Effector CD8-positive, alpha-beta T cell (primary cell): ENCODE results near the gene PLCB2.

Experiments
- DNase-seq: peaks from one replicate; lab custom pipeline; 2025; lab: John Stamatoyannopoulos, UW

The PLCB2 gene

DNA sequence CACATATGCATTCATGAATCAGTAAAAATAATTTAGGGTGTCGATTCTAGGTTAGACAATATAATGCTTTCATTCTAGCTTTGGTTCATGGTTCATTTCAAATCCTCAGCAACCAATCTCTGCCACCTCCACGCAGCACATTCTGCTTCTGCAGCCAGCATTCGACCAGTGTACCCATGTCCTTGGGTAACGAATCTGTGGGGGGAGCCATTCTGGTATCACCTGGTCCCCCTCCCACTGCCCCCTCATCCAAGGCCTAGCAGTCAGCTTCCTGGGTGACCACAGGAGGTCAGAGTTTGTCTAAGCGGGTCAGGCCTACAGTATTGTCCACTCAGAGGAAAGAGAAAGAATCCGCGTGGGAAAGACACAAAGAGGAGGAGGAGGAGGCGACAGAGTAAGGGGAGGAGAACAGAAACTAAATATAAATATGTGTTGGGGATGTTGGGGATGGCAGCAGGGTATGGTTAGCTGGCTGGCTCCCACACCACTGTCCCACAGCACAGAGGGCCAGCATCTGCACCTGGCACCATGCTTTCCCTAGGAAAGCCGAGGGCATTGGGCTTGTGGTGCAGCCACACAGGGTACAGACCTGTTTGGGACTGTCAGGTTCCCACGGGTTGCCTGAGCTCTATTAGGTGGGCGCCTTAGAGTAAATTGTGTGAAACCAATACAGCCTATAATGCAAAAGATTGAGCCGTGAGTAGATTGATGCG, 56.8 kb downstream of the PLCB2 start:
- no peak for DNase-seq

DNA sequence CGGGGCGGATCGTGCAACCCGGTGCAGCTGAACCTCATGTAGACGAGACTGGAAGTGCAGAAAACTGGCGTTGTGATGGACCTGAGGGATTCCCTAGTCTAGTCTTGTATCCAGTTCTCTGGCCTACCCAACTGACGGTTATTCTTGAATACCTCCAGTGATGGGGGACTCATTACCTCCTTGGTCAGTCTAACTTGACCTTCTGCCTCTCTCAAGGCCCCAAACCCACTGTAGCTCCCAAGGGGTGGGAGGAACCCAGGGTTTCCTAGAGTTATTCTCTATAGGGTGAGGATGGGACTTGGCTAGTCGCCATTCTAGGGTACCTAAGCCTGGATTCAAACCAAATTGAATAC, 57.5 kb downstream of the PLCB2 start:
- no peak for DNase-seq

DNA sequence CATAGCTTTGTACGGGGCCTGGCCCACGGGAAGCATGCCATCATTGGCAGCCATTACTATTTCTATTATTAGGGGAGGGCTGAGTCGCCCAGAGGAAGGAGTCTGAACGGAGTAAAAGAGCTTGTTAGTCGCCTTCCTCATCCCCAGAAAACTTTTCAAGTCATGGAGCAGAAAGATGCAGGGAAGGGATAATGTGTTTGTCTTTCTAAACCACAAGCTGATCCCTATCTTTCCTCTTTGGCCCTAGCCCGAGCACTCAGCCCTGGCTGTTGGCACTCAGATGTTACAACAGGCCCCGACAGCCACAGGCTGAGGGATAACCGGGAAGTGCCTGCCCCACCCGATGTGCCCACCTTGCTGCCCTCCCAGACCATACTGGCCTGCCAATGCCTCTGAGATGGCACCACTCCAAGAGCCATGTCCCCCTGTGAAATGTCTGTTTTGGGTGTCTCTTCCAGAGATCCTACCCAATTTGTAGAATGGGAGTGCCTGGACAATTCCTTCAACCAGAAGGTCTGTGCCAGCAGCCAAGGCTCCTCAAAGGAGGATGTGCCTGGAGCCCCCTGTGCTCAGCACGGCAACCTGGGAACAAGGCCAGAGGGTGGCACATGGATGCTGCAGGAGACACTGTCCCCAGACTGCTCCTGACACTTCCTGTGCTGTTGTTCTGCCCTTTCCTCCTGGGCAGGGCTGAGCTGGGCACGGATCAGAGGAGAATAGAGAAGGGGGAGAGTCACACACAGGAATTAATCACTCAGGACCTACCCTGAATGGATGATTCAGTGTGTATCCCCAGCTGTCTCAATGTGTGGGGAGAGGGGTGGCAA, 58.0 kb downstream of the PLCB2 start:
- DNase-seq: no peak

DNA sequence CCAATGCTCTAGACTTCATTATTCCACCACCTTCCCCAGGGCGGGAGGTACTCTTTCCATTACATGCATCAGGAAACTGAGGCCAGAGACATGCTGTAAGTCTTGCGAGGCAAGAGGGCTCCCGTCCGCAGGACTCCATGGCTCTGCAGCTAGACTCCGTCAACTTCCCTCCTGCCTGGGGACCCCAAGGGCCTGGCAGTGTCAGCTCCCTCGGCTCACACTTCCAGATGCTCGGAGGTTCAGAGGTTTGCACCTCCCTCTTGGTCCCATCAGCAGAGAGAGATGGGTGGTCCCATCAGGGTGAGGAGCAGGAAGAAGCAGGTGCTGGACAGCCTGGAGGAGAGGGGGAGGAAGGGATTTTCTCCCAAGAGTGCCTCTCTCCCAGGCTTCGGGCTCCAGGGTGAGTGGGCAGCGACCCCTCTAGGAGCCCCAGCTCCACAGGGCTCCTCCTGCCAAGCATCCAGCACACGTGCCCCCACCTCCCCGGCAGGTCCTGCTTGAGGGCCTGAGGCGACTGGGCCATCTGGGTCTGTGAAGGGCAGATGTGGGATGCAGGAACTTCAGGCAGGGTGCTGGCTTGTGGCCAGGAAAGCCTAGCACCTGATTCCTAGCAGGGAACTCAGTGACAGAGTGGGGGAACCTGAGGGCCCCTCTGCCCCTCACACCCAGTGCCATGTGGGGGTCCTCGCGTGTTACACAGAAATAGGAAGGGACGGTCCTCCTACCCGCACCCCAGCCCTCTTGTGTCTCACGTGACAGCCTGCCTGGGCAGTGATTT, 59.5 kb downstream of the PLCB2 start:
- no peak for DNase-seq

DNA sequence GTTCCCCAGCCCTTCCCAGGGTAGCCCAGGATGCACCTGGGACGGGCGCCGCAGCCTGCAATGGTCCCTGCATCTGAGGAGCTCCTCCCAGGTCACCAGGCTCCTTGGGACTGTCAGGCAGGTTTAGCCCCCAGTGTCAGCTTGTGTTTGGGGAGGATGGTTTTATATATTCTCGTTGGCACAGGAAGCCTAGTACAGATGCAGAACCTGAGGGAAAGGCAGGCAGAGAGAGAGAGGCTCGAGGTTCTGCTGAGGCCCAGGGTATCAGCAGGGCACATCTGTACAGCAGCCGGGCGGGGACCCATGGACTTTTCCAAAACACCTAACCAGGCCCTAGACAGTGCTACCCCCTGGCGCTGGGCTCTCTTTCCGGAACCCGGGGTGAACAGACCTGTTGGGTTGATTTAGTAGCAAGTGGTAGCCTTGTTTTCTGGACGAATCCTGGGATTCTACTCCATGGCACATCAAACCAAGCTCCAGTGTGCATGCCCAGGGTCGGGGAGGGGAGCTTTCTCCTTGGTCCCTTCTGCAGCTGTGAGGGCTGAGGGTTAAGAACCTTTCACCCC, 60.2 kb downstream of the PLCB2 start:
- no peak for DNase-seq

DNA sequence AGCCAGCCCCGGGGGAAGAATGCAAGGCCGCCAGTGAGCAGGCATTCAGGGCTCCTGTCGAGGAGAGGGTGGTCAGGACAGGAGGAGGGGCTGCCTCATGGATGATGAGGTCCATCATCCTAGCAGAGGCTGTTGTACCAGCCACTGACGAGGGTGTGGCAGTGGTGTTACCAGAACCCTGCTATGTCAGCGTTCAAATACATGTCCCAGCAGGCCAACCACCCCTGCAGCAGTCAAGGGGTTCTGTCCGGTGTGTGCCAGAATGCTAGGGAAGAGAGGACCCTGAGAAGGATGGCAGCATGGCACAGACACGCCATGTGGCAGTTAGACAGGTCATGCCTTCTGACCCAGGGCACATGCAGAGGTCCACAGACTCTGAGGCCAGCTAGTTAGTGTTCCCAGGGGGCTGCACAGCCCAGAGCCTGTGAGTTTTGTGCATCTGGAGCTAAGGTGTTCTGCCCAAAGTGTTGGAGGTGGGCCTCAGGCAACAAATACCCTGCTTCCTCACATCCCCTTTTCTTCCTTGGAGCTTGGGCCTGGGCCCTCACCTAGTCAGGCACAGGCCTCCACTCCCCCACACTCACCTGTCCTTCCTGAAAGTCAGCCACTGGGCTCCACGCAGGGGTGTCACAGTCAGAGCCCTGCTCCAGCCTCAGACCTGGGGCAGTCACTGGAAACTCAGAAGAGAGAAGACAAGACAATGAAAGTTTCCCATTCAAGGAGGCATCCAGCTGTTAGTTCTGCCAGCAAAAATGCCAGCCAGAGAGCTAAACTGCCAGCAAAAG, 61.0 kb downstream of the PLCB2 start:
- DNase-seq: no peak

DNA sequence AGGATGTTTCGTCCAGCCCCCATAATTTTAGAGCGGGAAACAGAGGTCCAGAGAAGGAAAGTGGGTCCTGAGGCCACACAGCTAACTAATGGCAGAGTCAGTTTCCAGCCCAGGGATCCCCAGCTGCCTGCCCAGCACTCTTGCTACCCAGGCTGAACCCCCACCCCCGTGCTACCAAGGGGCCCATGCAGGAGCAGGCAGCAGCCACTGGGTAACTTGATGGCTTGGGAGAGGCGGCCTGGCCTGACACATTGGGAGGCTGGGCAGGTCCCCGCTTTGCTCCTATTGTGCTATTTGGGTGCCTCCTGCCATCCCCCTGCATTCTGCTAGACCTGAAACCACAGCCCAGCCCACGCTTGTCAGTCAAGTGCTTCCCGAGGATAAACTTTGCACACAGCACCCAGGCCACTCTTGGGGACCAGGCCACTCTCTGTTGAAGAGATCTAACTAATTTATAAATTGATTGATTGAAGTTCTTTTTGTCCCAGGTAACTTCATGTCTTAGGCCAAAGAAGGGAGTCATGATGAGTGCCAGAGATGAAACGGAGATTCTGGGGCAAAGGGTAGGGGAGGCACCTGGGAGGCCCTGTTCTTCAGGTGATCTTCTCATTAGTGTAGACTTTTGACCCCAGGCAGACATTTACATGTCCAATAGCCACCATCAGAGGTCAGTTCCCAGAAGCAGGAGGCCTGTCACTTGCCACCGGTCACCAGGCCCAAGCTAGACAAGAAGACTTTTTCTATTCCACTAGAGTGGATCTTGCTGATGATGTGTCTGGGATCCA, 61.9 kb downstream of the PLCB2 start:
- no peak for DNase-seq

DNA sequence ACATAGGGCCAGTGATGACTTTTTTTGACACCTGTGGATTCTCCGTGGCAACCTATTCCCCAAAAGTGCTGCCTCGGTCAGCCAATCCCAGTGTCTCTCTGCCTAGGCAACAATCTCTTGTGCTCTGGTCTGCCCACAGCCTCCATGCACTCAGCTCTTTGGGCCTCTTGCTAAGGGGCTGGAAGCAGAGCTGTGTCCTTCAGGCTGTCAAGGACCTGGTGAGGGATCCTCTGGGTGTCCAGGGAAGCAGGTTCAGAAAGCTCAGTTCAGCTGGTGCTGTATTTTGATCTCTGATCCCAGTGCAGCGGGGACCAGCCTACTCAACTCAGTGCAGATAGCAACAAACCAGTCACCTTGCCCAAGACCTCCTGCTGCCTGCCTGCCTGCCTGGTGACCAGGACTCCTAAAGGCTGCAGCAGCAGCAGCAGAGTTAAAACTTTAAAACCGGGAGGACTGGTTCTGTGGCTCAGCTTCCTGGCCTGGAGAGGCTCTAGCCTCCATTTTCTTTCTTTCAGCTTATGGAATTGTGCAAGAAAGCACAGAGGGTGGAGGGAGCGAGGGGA, 62.7 kb downstream of the PLCB2 start:
- no peak for DNase-seq

DNA sequence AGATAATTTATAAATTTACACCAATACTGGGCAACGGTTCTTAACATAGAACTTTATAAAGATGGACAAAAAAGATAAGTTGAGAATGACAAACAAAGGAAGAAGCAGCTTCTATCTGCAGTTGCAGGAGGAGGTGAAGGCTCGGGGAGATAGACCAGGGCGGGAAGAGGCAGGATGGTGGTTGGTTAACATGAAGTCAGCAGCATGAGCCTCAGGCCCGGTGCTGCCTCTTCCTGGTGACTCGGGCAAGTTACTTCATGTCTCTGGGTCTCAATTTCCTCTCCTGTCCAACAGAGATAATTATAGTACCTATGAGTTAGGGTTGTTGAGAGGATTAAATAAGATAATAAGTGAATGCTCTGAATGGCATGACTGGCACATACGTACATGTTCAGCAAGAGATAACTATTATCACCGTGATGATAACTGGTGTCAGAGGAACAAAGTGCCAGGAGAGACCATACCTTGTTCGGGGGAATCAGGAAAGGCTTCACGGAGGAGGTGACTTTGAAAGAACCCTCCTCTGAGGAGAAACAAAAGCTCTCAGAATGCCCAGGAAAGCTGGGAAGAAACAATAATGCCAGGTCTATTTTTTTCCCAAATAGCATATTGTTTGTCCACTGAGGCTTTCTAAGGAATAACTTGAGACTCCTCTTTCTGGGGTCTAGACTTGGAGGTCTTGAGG, 64.5 kb downstream of the PLCB2 start:
- DNase-seq: no peak

DNA sequence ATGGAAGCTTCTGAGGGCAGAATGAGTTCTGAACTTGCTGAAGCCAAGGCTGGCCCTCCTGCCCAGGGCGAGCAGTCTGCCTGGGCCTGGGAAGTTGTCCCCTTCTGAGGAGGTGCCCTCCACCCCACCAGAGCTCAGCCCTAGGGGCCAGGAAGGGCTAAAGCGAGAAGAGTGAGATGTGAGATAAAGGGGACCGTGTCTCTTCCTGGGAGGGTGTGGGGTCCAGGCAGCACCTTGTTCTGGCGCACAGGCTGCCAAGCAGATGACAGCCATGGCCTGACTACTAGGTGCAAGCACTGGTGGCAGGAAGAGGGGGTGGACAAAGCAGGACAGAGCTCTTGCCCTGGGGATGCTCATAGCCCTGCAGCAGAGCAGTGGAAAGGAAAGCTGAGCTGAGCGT, 65.1 kb downstream of the PLCB2 start:
- no peak for DNase-seq

DNA sequence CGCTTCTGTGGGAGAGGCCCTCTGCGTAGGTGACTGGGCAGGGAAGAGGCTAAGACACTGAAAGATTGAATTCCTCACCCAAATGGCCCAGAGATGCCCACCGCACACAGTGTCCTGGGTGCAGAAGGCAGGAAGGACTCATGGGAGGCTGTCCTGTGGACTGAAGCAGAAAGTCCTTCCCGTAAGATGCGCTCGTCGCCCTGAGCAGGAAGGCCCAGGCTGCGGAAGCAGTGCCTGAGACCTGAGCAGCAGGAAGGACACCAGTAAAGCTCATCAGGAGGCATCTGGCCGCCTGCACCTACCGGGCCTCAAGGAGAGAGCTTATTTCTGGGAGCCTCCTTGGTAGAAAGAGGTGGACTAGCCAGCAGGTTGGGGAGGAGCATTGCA, 65.5 kb downstream of the PLCB2 start:
- no peak for DNase-seq

DNA sequence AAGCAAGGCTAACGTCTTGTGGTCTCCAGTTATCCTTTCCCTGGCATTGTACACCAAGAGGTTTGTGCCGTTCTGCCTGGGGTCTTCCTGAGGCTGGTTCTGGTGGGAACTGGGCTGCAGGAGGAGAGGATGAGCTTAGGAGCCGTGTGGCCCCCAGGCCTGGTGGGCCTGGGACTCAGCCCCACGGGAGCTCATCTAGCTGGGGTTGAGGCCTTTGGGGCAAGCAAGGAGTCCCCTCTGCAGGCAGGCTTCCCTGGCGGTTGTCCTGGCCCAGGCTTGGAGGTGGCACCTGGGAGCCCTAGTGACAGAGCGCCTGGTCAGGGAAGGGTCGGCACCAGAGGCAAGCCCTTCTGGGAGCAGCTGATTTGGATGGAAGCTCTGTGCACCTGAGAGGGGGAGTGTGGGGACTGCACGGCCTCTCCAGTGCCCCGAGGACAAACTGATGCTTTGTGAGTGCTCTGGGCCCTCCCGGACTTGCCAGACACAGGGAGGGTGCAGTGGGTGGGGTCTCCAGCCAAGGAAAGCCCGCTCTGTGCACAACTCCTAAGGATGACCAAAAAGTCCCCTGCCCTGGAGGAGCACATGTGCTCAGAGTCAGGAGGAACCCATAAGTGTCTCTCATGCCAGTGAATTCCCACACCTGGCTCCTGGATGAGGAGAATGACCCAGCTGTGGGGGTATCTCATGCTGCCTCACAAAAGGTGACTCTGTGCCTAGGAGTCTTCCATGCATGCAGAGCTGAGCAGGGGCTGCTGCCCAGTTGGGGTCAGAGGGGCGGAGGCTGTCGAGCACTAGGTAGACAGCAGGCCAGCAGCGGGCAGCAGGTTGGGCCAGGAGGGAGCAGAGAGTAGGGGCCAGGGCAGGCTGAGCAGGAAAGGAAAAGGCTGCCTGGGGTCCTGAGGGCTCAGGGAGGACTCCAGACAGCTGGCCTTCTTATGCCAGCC, 66.2 kb downstream of the PLCB2 start:
- no peak for DNase-seq

DNA sequence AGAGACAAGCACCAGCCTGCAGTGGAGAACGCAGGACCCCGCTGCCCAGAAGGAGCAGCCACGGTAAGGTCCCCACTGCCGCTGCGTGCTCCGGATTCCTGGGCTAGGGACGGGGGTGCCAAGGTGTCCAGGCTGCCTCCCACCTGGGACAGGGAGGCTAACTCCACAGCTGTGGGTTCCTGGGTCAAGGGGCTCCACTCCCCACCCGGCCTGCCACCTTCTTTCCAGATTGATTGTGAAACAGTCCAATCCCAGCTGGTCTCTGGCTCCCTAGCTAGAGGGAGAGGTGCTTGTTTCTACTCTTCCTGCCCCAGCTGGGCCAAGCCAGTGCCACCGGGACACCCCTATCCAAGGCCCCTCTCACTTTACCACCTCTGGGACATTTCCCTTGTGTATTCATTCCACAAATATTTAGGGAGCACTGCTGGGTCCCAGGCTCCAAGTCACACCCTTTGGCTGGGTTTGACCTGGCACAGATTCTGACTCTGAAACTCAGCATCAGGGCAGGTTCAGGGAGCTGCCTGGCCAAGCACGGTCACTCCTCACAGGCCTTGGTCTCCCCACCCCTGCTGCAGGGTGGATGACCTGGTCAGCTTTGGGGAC, 67.0 kb downstream of the PLCB2 start:
- no peak for DNase-seq

DNA sequence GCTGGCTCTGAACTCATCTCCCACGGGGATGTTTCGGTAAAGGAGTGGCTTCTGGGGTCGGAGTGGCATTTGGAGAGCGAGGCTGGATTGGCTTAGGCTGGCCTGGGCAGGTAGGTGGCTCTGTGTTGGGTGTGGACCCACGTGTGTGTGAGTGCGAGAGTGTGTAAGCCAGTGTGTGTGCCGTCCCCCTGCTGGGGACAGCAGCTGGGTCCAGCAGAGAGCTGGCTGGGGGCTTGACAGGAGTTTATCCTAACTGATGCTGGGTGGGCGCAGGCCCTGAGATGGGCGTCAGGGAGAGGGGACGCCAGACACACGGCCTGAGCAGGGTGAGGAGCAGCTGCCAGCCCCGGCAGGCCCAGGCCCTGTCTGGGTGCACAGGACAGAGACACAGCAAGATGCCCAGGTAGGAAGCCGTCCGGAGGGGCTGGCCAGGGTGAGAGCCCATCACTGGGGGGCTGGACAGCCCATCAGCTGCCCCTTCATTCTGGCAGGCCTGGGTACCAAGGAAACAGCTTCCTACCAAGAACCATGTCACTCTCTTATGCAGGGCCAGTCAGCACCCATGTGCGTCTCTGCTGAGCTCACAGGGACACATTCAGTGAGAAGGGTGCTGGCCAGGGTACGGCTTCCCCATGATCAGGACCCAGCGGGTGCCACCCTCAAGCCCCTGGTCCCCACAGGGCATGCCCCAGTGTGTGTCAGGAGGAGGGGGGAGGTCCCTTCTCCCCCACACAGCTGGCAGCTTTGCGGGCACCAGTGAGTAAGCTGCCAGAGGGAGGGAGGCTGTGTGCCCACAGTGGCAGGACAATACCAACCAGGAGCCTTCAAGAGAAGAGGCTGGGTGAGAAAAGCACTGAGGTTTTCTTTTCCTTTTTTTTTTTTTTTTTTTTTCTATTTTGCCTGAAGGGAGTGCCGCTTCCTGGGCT, 67.8 kb downstream of the PLCB2 start:
- no peak for DNase-seq

DNA sequence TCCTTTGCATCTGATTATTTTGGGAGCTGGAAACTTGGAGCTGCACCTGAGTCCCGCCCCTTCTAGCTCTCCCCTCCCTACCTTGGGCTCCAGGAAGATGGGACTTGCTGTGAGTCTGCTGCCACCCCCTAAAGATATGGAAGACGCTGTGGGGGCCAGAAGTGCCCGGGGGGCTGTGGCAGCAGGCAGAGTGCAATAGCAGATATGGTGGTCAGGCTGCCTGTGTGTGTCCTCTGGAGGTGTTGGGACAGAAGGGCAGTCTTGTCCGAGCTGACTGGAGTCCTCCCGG, 68.4 kb downstream of the PLCB2 start:
- no peak for DNase-seq

DNA sequence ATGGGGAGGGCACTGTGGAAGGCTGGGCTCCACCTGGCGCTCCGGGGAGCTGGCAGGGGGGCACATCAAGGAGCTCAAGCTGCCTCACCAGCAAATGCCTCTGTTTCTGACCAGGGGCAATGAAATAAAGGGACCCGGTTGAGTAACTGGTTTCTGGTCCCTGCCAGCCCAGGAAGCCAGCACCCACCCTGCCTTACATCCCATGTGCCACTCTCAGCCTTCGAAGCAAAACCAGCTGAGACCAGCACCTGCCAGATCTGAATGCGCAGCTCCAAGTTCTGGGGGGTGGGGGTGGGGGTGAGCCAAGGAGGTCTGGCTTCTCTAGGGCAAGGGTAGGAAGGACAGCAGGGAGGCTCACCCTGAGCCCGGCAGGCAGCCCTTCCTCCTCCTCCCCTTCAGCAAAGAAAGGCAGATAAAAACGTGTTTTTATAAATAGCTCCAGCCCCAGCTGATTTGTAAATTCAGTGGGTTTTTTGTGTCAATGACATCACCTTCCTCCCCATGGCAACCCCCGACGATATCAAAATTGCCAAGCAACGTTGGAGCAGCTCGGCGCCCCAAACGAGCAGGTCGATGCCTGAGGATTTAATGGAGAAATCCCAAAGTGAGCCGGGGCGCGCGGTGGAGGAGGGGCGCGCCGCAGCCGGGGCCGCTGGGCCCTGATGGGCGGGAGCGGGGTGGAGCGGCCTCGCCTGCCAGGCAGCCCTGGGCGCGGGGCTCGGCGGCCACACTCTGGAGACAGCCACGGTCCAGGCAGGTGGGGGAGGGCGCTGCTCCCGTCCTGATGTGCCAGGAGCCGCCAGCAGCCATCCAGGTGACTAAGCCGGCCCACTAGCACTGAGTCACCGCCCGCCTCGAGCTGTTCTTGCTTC, 69.0 kb downstream of the PLCB2 start, which contains the start of gene PAK6:
TSS of gene PAK6 (plus strand) at position 532 of the 872 bp plus-strand sequence. CDS start 25,723 bp downstream, outside the sequence.
- DNase-seq: no peak
